SKM-1 treated with dmso at 0.1 percent for 144 hours (cell line): ENCODE results near the gene PBX1.
A peak's percentile ranks its signal among the peaks of the same experiment; 100 is the strongest.
"Not testable (repeated sequence)": the region's sequence is repeated elsewhere in the genome, so short reads cannot be mapped to it uniquely, and the experiment has no call there.

Experiments
- DNase-seq: peaks from one replicate; lab custom pipeline; 2025; ENCODE audit not compliant: unreplicated experiment; lab: John Stamatoyannopoulos, UW

Gene PBX1

DNA sequence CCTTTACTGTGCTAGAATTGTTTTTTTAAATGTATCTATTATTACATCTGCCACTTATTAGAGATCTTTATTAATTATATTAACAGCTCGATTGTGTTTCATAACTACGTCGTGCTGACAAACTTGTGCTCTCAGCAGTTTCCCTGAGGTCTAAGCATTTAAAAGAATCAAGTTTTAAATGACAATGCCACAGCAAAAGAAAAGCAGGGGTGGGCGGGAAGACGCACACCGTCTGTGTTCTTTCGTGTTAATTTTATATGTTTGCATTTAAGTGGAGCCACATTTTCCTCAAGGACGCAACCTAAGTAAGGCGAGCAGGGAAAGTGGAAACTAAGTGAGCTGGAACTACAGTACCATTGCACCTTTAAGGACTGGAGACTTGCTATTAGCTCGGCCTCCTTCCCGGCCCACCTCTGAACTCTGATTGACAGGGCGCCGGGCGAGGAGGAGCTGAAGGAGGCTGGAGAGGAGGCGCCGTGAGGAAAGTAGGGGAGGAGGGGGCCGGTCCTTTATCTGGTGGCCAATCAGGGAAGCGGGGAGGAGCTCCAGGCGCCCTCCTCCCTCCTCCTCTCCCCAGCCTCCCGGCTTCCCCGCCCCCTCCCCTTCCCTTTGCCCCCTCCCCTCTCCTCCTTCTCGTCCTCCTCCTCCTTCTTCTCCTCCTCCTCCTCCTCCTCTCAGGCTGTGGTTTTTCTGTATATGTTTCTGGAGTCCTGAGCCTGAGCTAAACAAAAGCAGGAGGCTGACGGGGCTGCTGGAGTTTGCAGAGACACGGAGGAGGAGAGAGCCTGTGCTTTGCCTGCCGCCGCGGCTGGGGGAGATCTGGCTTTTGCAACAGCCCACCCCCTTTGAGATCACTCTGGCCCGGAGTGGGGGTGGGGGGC is at the start of gene PBX1:
TSS of gene PBX1 (plus strand) at position 724 of the 881 bp plus-strand sequence.
- DNase-seq: peak; percentile 99

DNA sequence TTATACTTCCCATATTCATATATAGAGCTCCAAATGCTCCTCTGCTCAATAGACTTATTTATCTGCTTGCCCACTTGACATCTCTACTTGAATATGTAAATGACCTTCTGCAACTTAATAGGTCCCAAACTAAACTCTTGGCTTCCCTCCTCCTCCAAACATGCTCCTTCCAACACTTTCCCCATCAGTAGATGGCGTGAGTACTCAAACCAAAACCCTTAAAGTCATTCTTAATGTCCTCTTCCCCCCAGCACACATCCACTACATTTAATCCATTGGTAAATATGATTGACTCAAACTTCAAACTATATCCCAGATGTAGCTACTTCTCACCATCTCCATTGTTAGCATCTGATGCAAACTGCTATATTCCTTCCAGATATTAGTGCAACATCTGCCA is 48.5 kb upstream of the PBX1 start:
- no peak for DNase-seq

DNA sequence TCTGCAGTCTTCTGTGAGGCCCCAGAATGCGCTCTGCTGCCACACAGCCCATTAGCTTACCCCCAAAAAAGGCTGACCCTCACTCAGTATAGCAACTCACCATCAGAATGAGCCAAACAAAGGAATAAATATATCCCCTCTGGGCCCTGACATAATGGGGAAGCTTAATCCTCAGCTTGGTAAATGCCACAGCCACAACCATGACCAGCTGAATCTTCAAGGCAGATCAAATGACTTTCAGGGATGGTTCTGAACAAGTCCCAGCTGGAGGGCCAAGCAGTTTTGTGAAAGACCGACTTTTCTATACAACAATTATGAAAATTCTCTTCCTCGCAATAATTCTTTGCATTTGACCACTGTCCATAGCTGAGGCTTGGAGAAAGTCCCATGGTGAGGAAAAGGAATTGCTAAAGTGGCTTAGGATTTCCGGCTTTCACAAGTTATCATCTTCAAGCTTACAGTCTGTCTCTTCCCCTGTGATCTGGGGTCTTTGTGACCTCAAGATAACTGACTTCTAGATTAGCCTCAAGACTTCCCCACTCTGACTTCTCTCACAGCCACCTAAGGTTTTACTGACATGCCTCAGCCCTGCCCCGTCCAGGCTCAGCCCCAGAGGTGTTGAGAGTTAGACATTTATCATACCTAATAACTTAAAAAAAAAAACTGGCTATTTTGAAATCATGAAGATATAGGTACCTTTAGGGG is 47.8 kb upstream of the PBX1 start:
- DNase-seq: no peak

DNA sequence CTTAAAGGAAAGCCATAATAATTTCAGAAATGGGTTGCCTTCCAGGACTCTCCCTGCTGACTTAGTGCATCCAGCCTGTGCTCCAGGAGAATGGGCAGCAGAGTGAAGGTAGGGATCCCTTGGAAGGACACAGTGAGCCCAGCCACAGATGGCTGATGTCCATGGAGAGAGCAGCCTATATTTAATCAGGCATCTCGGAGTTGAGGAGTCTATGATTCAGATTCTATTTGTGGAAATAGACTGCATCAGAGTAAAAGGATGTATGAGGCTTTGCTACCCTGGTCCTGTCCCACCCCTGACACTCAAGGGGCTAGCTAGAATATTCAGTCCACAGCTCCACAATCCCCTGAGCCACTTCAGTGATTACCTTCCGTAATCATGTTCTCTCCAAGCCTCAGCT is 43.8 kb upstream of the PBX1 start:
- no peak for DNase-seq

DNA sequence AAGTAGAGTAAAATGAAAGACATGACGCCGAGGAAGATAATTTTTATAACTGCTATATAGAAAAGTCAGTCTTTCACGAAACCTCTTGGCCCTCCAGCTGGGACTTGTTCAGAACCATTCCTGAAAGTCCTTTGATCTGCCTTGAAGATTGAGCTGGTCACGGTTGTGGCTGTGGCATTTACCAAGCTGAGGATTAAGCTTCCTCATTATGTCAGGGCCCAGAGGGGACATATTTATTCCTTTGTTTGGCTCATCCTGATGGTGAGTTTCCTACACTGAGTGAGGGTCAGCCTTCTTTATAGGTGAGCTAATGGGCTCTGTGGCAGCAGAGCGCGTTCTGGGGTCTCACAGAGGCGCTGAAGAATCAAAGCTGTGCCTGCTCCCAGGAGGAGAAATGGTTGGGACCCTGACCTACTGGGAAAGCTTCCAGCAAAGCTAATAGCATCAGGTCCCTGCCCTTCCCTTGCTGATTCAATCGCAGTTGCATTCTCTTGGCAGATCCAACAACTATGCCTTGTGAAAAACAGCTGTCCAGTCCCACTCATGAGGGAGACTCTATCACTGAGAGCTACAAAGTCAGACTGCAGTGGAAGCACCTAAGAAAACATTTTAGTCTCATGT is 43.2 kb upstream of the PBX1 start:
- no peak for DNase-seq

DNA sequence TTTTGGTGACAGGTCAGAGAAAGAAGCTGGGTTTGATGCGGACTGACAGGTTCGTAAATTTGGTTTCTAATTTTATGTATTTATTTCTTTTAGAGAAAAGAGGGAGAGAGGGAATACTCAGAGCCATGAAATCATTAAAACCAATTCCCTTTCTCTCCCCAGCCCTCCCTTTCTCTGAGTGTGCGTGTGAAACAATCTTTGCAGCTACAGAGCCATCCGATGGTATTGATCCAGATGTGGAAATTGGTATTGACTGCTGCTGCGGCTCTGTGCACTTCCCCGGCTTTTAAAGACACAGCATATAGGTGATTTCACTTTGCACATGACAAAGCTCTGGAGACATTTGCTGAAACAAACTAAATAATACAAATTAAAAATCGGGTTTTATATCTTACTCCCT is 42.4 kb upstream of the PBX1 start:
- no peak for DNase-seq

DNA sequence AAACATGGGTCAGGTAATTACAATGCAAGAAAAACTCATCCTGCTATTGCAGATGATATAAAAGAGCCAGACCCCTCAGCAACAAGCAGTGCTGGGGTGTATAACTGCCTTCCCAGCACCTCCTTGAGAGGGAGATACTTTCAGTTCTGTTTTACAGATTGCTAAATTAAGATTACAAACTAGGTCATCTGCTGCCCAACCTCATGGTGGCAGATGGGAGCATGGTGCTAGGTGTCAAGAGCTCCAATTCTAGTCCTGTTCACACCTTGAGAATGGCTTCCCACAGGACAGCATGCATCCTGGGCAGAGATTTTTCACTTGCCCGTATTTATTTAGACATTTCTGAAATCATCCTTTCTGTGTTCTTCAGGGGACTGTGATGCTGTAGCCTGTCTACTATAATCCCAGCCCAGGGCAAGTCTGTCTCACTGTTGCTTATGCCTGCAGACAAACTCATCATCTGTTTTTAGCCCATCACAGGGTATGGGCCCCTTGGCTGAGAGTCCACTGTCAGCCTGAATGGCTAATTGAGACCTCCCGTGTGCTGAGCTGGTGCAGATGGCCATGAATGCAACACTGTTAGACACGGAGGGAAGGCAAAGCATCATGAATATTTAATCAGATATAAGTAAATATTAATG is 40.2 kb upstream of the PBX1 start:
- no peak for DNase-seq

DNA sequence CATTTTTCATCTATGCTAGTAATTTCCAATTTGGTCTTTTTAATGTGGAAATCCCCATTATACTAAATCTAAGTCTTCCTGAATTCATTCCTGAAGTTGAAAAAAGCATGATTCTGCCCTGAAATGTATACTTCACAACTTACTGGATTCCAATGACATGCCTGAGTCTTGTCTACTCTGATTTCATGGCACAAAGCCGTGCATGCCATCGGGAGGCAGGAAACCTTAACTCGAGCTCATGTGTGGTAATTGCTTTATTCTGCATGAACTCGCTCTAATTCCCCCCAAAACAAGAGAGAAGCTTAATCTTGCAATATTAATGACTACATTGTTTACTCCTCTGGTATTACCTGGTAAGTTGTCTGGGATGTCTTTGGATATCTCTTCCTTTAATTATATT is 39.6 kb upstream of the PBX1 start:
- DNase-seq: no peak

DNA sequence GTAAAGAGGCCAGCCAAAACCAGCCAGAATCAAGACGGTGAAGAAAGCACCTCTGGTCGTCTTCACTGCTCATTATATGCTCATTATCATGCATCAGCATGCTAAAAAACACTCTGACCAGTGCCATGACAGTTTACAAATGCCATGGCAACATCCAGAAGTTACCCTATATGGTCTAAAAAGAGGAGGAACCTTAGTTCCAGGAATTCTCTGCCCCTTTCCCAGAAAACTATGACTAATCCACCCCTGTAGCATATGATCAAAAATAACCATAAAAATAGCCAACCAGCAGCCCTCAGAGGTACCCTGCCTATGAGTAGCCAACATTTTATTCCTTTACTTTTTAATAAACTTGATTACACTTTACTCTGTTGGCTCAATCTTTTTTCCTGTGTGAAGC is 34.2 kb upstream of the PBX1 start:
- DNase-seq: no peak

DNA sequence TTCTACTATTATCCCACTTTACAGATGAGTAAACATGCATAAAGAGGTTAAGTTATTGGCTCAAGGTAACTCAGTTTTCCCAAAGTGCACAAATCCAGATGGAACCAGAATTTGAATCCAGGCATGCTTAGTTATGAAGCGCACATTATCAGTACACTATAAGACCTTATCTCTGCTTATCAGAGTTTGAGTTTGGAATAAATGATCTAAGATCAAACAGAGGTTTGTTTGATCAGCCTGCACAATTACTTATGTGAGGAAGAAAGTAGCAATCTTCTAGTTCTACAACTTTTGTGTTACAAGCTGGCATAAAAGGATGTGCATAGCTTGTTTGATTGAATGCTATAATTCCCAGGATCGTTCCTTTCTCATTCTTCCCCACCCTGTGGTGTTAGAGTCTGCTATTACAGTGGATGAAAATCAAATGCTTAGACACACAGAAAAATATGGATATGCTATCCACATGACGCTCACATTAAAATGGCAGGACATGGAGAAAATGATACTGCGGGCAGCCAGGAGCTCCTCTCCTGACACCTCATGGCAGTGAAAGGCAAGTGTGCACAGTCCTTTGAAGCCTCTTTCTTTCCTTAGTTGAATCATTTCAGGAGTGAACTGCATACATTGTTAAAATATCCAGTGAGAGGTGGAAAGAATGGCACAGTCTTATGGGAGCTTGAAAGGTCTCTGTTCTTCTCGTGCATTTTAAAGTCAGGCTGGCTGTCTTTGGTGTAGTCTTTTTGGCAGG is 23.9 kb upstream of the PBX1 start:
- no peak for DNase-seq

DNA sequence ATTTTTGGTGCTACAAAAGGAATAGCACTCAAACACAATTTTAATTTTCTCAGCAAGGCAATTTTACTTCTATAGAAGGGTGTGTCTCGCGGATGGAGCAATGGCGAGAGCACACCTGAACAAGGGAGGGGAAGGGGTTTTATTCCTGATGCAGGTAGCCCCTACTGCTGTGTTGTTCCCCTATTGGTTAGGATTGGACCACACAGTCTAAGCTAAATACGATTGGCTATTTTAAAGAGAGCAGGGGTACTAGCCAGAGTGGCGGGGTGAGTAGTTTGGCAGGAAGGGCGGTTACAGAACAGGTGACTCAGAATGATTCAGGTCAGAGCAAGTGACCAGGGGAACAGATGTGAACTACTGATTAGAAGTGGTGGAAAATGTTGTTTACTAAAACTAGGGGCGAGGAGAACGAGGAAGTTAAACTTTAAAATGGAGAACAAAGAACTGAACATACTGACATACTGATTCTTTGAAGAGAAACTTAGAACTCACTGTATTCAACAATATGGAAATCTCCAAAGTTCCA is 6.5 kb upstream of the PBX1 start:
- not testable (repeated sequence) for DNase-seq

DNA sequence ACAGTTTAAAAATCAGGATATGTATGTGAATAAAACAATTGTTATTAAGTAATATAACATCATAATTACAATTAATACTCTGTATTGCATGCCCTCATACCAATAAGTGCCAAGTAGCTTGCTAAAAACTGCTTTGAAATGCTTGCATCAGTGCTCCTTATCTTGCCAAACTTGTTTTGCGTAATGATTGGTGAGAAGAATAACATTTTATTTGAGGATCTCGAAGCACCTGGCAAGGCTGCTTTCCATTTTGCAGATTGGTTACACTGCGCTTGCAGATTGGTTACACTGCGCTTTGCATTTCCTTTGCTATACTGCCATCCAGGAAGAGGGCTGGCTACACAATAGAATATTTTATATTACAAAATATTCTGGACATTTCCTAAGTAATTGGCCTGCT is 1.7 kb upstream of the PBX1 start:
- no peak for DNase-seq

DNA sequence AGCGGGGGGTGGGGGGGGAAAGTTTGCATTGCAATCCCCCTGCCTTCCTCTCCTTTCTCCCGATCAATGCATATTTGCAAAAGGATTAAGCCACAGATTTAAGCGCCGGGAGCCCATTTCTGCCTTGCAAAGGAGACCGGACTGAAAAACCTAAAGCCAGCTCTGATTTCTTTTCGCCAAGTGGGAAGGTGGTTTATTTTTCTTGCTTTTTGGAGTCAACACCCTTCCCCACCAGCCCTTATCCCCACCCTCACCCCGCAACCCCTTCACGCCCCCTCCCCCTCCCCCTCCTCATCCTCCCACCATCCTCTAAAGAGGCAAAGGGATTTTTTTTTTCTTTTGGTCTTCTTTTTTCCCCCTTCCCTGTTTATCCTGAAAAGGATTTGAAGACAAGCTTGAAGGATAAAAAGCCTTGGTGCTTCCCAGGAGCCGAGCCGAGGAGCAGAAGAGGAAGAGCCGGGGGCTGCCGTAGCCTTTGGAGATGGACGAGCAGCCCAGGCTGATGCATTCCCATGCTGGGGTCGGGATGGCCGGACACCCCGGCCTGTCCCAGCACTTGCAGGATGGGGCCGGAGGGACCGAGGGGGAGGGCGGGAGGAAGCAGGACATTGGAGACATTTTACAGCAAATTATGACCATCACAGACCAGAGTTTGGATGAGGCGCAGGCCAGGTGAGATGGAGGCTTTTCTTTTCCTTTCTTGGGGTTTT is 513 bp downstream of the PBX1 start:
- no peak for DNase-seq

DNA sequence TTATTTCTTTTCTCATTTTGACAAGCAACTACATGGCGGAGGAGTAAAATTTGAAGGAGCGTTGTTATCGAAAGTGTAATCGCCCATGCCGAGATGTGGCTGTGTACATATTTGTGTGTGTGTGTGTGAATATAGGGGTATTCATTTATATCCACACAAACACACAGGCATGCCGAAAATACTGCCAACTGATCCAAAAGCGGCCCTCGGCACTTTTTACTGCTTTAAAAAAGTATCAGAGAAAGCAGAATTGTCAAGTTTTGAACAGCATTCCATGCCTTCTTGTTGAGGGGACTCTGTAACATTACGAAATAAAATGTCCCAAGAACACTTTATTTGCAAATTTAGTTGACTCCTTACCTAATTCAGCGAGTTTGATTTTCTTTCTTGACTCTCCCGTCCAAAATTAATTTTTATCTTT is 1.1 kb downstream of the PBX1 start:
- no peak for DNase-seq

DNA sequence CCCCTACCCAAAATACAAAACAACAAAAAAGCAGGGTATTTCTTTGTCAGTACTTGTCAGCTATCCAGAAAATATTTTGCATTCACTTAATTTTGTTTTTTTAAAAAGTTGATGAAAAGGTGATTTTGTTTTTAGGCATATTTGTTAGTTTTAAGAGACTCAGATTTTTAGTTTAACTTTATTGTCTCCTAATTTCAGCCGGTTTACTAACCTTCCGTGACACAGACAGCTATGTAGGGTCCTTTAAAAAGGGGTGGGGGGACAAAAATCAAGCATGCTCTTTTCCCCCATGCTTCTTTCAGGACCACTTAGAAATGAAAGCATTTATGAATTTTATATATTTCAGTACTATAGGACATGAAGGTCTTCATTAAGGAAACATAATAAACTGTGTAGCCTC is 1.6 kb downstream of the PBX1 start:
- DNase-seq: no peak

DNA sequence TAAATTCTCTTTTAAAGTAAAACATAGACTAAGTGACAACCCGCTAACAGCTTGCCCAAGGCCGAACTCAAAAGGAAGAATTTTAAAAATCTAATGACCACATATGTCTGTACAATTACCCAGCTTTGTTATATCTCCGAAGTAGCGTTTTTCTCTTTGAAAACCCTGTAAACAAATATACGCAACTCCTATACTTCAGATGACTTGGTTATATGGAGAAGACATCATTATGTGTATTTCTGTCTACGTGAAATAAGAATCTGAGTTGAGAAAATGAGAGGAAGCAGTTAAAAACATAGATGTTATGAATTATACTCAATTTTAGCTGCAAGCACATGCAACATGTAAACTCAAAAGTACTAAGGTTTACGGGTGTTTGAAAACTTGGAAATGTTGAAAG is 2.0 kb downstream of the PBX1 start:
- DNase-seq: no peak

DNA sequence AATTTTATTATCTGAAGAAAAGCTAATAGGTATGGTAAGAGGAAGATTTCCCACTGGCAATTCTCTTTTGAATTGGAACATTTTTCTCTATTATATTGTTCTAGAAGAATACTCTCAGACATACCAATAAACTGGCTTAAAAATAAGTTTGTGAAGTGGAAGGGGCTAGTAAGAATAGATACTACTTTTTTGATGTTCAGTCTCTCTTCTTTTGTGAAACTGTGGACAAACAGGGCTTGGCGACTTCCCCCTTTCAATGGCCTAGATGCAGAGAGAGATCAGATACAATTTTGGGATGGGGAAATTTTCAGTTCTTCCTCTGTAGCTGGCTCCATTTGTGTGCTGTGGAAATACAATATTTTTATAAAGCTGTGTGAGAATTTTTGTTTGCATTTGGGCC is 2.5 kb downstream of the PBX1 start:
- DNase-seq: no peak

DNA sequence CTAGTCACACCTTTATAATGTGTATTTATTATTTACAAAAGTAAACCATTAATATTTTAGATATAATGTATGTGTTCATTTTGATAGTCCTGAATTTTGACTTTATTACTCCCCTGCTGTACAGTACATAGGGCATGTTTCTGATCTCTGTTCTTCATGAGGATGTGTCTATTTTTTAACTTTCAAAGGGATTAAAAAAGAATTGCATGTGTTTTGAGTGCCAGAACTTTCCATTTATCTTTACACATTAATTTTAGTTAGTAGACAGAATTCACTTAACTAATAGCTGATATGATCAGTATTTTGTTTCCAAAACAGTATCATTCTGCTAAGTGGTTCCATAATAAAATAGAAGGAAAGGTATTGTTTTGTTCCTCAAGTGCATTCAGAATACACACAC is 3.1 kb downstream of the PBX1 start:
- DNase-seq: no peak

DNA sequence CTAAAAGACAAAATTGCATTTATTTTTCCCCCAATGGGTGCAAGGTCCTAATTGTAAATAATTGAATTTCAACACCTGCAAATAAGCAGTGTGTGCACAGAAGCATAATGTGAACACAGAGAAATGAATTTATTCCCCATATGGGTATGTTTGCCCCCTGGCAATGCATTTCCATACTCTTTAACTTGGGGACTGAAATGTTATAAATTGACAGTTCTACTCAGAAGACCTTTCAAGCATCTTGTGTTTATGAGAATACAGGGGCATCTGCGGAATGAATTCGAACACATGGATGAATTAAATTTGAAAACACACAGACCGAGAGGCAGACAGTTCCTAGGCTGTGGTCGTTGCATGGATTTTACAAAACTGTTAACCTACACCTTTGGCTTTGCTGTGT is 3.5 kb downstream of the PBX1 start:
- DNase-seq: no peak

DNA sequence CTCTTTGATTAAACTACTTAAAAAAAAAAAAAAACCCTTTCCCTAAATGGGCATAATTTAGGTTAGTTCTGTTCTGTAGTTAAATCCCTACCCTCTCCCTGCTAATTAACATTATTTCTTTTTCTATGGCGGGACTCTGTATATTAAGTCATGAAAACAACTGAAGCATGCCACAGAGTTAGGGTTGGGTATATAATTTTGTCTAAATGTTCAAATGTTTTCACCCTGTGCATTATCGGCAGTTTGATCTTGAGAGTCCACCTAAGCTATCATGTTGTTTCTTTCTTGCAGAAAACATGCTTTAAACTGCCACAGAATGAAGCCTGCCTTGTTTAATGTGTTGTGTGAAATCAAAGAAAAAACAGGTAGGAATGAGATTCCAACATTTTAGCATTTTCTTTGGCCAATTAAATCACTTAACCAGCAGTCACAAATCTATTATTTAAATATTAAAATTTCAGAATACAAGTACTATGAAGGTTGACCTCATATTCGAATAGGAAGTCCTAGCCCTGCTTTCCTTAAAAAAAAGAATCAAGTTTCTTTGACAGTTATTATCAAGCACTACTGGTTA is 4.0 kb downstream of the PBX1 start:
- DNase-seq: no peak
